CD4-positive, alpha-beta T cell treated with Interleukin-15 for 1 hour (primary cell): ENCODE results near the gene KCNMA1.

ENCODE experiments used
- DNase-seq: peaks from one replicate; pipeline ENCODE4 v3.0.0-alpha.2; 2020

The KCNMA1 gene

DNA sequence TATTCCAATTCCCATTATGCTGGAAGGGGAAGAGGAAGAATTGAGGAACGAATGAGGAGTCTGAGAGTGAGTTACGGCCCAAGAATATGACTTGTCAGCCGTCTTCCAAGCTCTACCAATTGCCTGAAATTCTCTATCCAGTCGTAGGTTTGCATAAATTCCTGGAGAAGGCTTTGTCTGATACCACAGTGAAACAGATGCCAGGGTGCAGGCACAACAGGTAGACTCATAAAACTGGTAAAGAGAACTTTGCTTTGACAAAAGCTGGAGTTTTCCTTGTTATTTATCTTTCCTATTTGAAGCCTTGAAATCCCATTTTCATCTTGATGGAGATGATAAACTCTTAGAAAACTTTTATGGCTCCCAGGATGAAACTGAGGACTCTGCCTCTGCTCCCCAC lies 251.2 kb downstream of the KCNMA1 start:
- DNase-seq, result no peak

DNA sequence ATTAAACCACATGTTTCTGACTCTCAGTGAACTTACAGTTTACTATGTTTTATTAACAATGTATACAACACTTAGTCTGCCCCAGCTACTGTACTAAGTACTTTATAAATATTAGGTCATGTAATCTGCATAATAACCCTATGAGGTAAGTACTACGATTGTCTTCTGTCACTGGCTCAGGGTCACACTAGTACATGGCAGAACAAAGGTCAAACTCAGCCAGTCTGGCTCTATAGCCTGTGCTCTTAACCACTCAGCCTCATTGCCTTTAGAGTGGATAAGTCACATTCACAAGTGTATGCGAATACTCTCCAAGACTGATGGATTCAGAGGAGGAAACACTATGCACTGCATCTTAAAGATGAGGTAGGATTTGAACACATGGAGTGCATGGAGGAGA lies 252.3 kb downstream of the KCNMA1 start:
- DNase-seq, result no peak

DNA sequence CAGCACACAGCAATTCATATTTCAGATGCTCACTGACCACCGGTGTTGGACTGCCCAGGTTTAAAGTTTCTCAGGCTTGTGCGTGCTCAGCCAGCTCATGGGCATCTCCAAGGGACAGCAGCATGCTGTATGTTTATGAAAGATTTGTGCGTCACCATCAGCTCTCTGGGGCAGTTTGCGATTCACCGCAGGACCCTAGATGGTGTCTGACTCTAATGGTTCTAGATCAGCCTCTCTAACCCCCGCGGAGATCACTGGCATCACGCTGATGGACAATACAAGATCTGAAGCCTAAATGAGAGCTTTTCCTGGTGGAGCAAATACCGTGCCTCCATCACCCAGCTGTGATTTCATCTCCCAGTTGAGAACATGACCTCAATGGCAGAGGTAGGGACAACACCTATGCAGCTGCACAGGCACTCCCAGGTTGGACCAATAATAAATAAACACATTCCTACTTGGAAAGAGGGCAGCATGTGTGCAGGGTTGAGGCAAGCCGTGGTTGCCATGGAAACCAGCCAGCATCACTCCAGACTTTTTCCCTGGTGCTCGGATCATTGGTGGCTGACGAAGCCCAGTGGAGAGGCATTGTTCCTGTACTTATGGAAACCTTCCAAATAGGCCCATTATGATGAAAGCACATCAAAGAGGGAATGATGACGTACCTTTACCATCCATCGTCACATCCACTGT lies 253.6 kb downstream of the KCNMA1 start:
- DNase-seq, result no peak

DNA sequence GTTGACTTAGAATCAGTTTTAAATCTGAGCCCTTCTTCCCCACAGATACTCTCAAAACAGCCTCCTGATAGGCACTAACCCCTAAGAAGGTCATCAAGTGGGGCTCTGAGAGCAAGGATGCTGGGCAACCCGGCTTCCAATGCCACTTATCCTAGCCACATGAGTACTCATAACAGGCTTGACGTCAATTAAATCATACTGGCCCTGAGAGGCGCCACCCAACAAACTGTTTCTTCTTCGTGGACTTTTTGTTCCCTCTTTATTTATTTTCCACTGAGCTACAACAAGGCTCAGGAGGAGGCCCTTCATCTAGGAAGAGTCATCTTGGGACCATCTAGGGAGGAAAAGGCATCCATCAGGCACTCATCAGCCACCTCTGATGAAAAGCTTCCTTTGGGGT lies 255.9 kb downstream of the KCNMA1 start:
- DNase-seq, result no peak

DNA sequence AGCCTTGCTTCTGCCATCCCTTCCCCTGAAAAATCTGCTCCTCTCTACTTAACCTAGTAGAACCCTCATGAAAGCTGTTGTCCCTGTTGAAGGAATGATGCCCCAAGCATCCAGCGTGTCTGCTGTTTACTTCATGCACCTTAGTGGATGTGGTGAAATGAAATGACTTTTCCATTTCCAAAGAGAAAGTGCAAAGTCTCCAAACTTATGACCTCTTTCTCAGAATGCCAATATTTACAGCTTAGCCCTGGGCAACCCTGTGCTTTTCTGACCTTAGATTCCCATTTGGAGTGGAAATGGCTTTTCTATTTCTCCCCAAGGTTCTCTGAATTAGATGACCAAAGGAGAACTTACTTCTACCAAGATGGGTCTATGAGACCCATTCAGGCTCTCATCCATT lies 256.9 kb downstream of the KCNMA1 start:
- DNase-seq, result no peak

DNA sequence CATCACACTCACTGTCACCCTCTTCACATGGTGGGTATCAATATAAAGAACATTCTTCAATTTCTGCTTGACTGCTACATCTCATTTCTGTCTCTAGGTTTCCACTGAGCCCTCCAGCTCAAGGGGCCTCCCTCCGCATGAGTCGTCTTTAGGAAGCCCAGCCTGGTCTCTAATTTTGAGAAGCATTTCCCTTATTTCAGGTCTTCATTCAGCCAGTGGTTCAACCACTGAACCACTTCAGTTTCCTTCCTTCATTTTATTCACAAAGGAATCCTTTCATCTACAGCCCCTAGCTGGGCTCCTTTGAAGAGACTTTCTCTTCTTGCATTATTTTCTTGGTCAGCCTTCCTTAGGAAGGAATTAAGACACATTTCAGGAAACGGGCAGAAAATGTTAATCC lies 257.4 kb downstream of the KCNMA1 start:
- no peak for DNase-seq

DNA sequence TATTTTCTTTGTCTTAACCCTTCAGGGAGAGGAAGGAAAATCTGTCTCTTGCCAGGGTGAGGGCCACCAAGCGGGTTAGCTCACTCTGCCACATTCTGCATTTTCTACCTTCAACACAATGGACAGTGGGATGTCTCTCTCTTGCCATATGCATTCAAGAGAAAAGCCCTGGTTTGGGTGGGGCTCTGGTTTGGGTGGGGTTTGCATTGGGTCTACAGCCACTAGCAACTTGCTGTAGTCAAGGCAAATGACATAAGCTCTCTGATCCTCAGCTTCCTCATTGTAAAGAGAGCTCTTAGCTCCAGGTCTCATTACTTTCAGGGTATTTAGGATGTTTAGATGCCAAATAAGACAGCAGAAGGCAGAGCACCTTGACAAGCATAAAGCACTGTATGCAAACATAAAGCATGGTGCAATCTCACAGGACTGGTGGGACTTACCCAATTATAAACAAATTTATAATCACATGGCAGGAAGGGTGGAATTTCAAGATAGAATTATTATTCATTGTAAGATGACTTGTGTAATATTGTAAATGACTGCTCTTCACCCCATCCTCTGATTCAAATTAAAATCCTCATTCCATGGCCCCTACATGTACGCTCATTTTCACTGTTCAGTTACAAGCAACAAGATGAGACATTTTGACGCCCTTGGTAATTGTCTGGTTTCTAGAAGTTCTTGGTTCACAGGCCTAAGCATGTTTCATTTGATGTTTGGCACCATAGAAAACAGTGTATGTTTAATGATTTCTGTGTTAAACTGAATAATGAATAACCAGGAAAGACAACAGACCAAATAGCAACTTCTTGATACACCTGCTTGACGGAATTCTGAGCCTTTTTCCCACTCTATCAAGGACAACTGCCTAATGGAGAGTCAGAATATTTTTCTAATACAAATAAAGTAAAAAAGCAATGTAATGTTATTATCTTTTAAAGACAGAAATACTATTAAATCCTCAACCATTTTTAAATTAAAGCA lies 258.9 kb downstream of the KCNMA1 start:
- DNase-seq, result no peak

DNA sequence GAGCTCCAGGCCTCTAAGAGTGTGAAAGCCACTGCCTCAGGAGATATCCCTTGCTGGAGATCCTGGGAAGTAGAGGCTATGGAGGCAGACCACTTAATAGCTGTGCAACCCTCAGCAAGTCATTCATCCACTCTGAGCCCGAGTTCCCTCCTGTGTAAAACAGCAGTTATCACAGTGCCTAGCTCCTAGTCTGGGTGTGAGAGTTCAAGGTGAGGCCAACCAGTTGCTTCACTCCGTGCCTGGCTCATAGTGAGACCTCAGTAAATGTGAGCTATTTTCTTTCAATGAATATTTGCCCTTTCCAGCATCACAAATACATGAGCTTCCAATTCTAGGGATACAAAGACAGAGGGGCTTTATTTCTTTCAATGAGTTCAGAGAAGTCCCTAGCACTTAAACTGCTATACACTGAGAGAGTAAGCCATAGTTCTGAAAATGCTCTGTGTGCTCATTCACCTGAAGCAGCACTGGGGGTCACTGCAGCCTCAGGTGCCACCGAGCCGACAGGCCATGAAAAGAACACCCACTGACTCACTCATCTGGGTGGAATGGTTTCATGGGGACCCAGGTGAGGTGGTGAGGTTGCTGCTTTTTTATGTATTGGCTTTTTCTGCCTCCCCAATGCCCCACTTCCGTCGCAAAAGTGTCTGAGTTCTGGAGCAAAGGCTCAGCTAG lies 259.8 kb downstream of the KCNMA1 start:
- no peak for DNase-seq

DNA sequence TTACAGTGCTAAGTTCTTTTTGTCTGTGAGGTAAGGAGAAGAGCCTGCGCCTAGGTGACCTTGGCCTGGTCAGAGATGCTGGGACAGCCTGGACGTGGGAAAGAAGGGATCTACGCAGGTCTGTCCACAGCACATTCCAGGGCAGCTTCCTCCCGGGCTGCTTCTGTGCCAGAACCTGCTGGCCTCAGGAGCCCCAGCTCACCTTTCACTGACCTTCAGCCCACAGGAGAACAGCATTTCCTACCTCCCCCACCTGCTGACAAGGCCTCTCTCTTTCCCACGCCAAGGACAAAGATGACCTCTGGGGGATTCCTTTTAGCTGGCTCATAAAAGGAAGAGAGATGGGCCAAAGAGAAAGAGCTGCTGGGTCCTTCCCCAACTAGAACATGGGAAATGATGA lies 260.6 kb downstream of the KCNMA1 start:
- no peak for DNase-seq

DNA sequence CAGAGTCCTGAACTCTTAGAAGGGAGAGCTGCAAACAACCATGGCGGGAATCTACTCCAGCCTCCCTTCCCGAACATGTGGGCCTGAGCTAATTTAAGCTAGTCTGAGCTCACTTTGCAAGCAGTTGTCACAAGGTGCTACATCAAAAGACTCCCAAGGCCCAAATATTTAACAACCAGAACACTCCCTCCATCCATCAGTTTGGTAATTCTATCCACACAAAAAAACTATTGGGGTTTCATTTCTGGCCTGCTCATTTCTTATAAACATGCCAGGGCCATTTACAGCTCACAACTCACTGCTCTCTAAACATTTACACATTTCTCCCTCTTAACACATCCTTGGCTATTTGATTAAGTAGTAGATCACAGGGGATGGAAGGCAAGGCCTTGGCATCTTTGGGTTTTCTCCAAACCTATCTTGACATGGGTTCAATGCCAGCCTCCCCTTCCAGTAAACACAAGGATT lies 263.4 kb downstream of the KCNMA1 start:
- DNase-seq, result no peak

DNA sequence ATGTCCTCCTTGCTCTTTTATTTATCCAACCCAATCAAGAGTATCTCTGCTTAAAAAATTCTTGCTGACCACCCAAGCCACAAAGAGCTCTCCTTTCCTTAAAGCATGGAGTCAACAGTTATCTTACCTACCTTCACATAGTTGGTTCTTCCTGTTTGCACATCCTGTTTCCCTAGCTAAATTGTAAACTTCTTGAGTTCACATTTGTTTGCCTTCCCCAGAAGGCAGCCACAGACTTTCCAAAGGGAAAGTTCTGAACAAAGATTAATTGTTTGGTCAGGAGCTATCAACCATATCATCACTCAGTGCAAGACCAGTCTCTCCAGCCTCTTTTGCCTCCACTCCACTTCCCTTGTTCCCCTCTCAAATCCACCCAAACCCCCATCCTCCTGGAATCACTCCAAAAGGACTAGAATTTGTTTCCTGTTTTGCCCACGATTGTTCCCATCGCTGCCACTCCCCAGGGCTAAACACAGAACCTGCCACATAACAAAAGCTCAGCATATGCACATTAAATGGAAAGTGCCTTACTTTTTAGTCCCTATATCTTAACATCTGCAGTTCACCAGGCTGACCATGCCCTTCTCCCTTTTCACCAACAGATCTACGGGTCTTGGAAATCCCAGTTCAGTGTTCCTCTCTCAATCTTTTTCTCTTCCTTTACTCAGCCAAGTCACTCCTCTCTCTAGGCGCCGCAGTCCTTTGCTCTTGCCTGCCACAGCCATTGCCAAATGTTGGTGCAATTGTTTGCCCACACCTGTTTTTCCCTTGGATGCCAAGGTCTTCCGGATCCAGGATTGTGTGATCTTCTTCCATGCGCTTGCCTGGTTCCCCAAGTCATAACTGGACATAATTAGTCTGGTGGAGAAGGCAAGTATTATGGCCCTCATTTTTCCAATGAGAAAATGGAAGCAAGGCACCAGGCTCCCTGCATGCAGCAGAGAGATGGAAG lies 265.5 kb downstream of the KCNMA1 start:
- no peak for DNase-seq

DNA sequence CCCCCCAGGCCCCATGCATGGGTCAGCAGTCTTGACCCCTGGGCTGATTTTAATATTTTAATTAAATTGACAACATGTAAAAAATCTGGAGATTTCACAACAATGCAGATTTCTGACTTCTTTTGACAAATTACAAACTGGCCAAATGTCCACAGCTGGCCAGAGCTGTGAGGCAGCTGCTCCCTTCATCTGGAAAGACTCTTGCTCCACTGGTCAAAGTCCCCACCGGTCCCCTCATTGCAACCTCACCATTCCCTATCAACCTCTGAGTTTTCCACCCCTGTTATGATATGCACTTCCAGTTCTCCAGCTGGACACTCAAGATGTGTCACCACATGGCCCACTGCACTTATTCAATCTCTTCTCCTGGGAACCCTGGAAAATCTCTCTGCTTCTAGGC lies 266.2 kb downstream of the KCNMA1 start:
- no peak for DNase-seq

DNA sequence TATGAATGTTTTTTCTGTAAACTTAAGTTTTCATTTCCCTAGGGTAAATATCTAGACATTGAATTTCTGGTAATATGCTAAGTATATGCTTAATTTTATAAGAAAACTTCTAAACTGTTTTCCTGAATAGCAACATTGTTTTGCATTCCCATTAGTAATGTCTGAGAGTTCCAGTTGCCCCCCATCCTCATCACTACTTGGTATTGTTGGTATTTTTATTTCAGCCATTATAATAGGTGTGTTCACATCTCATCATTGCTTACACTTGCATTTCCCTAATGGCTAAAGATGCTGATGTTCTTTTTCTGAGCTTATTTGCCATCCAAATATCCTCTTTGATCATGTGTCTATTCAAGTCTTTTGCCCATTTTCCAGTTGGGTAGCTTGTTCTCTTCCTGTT lies 269.6 kb downstream of the KCNMA1 start:
- DNase-seq, result no peak

DNA sequence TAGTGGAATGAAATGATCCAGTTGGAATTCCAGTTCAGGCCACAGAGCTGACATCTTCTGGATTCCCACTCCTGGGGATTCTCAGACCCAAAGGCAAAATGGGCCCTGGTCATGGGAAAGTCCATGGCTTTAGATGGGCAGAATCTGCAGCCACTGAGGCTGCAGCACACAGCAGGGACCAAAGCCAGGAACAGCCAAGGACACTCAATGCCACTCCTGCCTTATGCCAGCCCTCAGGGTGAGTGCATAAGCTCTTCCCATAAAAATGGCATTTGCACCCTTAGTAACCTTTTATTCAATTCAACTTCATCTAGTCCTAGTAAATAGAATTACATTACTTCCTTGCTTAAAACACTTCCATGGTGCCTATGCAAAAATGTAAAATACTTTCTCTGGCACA lies 274.4 kb downstream of the KCNMA1 start:
- no peak for DNase-seq

DNA sequence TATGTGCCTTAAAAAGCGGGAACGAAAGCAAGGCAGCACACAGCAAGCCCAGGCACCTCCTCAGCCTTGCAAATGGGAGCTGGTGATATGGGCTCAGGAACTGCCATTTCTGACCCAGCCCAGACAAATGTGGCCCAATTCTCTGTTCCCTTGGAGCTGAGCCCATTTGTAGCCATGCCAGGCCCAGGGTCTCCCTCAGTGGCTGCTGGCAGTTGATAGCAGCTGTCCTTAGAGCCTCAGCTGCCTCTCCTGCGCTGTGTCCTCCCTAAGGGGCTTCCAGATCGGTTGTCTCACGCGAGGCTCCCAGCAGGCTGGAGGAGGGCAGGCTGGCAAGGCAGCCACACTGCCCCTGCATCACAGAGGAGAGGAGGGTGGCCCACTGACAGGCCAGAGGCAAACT lies 275.8 kb downstream of the KCNMA1 start:
- no peak for DNase-seq

DNA sequence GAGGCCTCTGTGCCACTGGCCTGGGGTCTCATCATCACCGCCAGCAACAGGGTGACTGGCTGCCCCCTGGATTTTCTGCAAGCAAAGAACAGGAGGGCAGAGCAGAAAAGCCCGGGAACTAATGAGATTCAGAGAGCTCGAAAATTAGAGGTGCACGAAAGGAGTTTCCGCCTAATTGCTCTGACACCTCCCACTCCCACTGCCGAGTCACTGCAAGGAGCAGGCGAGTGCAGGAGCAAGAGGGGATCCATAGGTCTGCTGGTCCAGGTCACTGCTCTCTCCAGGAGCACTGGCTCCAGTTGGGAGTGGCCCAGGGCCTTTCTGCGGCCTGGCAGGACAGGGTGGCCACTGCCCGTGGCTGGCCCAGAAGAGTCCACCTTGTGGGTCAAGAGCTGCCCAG lies 276.2 kb downstream of the KCNMA1 start:
- DNase-seq, result no peak

DNA sequence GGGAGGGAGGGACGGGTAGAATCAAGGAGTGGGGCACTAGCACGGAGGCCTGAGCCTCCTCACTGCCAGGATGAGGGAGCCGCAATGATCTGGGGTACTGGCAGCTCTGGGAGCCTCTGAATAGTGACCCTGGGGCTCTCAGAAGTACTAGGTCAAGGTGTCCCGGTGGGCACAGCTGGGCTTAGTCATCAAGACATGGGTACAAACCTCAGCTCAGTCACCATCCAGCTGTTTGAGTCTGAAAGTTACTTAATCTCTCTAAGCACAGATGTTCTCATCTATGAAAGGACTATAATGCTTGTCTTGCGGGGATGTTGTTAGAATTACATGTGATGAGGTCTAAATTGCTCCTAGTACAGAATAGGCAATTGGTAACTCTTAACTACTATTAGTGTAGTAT lies 276.8 kb downstream of the KCNMA1 start:
- DNase-seq, result no peak

DNA sequence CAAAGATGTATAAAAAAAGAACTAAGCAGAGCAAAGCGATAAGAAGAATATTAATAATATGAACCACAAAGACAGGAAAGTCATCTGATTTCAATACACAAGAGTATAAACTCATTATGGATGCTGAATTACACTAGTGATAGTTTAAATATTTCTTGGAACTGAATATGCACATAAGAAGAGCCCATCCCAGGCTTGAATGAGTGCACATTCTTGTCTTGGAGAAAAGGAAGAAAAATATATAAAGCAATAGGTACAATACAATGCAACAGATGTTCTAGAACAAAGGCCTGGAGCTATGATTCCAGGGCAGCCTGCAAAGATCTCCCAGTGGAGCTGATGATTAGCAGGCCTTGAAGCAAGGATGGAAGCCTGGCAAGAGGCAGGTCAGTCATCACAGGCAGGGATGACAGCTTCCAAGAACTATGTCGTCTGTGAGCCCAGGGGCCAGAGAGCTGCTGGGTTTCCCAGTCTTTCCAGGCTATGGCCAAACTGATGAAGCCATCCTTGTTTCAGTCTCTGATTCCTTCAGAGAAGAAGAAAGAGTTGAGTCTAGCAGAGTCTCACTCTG lies 277.6 kb downstream of the KCNMA1 start:
- no peak for DNase-seq

DNA sequence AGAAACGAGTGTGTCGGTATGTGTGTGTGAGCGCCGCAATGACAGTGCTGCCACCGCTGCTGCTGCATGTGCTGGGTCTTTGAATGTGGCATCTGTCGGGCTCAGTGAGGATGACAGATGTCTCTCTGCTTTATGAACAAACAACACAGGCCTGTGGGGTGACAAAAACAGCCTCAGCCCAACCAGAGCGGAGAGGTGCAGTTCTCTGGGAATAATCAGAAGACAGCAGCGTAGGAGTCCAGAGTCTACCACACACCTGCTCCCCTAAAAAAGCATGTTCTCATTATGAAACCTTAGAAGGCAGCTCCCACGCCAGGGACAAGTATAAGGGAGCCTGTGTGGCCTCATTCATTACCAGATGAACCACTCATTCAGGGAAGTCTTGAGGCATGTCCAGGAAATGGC lies 278.3 kb downstream of the KCNMA1 start:
- no peak for DNase-seq

DNA sequence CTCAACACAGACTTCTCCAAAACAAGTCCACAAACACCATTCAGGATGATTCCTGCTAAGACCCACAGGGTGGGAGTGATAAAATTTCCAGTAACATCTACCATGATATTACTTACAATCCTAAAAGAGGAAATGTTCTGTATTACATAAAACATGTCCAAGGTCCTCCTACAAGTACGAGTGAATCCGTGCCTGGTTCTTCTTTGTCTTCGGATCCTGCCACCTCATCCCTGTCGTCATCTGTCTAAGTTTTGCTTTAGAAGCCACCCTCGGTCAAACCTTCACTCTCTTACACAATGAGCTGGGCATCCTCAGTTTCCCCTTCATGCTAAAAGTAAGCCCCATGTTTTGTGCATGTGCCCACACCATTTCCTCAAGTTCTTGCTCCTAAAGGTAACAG lies 279.0 kb downstream of the KCNMA1 start:
- DNase-seq, result no peak

DNA sequence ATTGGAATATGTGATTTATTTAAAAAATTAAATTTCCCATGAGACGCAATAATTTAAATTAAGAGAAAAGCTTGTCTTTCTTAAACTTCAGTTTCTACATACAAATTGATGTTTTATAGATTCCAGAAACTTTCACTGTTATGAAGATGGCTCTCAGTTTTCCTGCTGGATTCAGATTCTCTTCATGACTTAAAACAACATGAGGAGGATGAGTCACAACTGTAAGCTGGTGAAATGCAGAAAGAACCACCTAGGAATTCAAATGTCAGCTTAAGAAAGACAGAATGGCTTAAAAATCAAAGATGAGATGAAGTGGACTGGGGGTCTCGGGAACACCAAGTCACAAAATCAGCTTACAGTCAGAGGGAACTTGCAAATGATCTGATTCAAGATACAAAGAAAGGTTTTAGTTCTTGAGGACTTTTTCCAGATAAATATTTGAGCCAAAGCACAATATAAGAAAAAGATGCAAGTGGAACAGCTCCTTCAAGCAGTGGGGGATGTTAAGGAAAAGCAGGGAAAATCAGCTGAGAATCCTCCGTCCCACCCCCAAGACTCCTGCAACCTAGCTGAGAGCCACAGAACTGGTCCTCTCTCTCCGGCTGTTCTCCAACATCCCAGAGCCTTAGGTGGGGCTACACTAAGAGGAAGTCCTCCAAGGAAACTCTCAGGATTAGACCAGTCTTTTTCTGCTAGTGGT lies 279.8 kb downstream of the KCNMA1 start:
- DNase-seq, result no peak
